ENCODE data around the gene RHOB.
A peak's percentile ranks its signal among the peaks of the same experiment; 100 is the strongest.
"Not testable (repeated sequence)": the region's sequence is repeated elsewhere in the genome, so short reads cannot be mapped to it uniquely, and the experiment has no call there.

RHOB gene

DNA sequence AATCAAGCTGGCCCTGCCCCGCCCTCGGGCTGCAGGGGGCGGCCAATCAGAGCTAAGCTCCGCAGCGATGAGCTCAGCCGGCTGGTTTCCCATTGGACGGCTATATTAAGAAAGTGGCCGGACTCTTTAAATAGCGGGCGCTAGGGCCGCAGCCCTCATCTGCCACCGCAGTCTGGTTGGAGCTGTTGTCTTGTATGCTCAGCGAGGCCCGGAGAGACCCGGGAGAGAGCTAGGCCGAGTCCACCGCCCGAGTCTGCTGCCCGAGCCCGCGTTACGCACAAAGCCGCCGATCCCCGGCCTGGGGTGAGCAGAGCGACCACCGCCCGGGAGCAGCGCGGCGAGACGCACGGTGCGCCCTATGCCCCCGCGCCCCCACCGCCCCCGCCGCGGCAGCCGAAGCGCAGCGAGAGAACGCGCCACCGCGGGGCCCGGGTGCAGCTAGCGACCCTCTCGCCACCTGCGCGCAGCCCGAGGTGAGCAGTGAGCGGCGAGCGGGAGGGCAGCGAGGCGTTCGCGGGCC is at the start of gene RHOB:
RHOB (plus strand) TSS at position 158 of the 520 bp plus-strand sequence. CDS start 392 bp downstream, outside the sequence.
- peak; percentile 78 to 84 (median 79) for DNase-seq (ENCODE audit: low read depth in 3 of 3)

- no peak for DNase-seq (ENCODE audit: low read depth in 3 of 3)
Measured at GRCh38 chr2:20397811-20398447, 48.9 kb upstream of the RHOB start.

- no peak for DNase-seq (ENCODE audit: low read depth in 3 of 3)
Measured at GRCh38 chr2:20398956-20399567, 47.8 kb upstream of the RHOB start.

DNA sequence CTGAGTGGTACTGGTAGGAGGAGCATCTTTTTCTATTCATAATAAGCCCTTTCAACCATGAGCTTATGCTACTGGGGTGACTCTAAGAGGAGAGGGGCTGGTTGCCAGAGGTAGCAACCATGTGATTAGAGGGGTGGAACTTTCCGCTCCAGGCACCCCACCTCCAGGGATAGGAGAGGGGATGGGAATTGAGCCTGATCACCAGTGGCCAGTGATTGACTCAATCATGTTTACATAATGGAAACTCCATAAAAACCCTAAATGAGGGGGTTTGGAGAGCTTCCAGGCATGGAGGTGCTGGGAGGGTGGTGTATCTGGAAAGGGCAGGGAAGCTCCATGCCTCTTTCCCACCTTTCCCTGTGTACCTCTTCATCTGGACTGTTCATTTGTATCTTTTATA is 46.6 kb upstream of the RHOB start:
- DNase-seq (ENCODE audit: low read depth in 3 of 3): no peak

DNA sequence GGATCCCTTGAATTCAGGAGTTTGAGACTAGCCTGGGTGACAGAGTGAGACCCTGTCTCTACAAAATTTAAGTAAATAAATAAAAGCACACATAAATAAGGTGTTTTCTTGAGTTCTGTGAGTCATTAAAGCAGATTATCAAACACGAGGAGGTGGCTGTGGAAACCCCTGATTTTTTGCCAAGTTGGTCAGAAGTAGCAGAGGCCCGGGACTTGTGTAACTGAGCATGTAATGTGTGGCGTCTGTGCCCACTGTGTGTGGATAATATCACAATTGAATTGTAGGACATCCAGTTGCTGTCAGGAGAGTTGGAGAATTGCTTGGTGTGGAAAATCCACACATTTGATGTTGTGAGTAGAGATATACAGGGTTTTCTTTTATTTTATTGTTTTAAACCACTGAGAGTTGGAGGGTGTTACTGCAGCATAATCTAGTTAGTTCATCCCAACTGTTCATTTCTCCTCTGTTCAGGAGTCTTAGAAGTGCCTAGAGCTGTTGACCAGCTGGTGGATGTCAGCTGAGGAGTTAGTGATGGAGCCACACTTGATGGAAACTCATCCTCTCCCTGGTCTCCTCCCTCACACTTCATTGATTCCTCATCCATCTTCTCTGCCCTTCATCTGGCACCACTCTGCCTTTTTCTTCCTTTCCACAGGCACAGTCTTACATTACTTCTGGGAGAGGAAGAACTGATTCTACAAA is 45.9 kb upstream of the RHOB start:
- no peak for DNase-seq (ENCODE audit: low read depth in 3 of 3)

GRCh38 chr2:20401489-20401835 is 45.4 kb upstream of the RHOB start:
- no peak for DNase-seq (ENCODE audit: low read depth in 3 of 3)

- no peak for DNase-seq (ENCODE audit: low read depth in 3 of 3)
Measured at GRCh38 chr2:20403774-20404312, 43.0 kb upstream of the RHOB start.

GRCh38 chr2:20404950-20405349 is 41.9 kb upstream of the RHOB start:
- no peak for DNase-seq (ENCODE audit: low read depth in 3 of 3)

GRCh38 chr2:20409039-20409438 is 37.8 kb upstream of the RHOB start:
- no peak for DNase-seq (ENCODE audit: low read depth in 3 of 3)

- DNase-seq (ENCODE audit: low read depth in 3 of 3): no peak
Measured at GRCh38 chr2:20410556-20411277, 36.2 kb upstream of the RHOB start.

- DNase-seq (ENCODE audit: low read depth in 3 of 3): peak; percentile 52 to 66 (median 53)
Measured at GRCh38 chr2:20411361-20411894, 35.4 kb upstream of the RHOB start.

DNA sequence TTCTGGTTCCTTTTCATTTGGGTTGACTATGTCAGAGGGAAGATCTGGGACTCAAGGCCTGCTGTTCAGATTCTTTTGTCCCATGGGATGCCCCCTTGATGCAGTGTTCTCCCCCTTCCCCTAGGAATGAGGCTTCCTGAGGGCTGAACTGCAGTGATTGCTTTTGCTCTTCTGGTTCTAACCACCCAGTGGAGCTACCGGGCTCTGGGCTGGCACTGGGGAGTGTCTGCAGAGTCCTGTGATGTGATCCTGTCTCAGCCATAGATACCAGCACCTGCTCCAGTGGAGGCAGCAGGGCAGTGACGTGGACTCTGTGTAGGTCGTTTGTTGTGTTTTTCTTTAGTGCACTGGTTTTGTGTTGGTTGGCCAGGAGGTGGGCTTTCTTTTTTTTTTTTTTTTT is 32.1 kb upstream of the RHOB start:
- no peak for DNase-seq (ENCODE audit: low read depth in 3 of 3)

DNA sequence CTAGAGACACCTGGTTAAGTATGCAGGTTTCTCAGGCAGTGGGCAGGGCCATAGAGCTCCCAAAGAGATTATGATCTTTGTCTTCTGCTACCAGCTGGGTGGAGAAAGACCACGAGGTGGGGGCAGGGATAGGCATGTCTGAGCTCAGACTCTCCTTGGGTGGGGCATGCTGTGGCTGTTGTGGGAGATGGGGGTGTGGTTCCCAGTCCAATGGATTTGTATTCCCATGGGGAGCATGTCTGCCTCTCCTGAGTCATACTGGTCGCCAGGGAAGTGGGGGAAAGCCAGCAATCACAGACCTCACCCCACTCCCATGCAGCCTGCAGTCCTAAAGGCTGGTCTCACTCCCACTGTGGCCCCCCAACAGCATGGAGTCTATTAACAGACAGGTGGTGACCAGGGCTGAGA is 31.4 kb upstream of the RHOB start:
- no peak for DNase-seq (ENCODE audit: low read depth in 3 of 3)

DNA sequence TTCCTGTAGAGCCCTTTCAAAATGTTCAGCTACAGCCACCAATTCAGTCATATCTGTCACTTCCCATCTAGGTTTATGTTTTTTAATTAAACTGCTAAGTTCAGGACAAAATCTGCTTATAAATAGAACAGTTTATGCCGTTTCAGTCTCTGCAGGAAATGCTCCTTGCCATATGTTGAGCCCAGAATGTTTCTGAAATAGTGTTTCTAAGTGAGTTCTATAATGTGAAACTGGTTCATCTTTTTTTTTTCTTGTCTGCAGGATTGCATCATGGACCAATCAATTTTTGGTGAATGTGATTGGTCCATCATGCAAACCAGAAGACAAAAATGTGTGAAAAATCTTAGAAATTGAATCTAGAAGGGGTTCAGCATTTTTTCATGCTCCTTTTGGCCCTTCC is 30.2 kb upstream of the RHOB start:
- DNase-seq (ENCODE audit: low read depth in 3 of 3): no peak

DNA sequence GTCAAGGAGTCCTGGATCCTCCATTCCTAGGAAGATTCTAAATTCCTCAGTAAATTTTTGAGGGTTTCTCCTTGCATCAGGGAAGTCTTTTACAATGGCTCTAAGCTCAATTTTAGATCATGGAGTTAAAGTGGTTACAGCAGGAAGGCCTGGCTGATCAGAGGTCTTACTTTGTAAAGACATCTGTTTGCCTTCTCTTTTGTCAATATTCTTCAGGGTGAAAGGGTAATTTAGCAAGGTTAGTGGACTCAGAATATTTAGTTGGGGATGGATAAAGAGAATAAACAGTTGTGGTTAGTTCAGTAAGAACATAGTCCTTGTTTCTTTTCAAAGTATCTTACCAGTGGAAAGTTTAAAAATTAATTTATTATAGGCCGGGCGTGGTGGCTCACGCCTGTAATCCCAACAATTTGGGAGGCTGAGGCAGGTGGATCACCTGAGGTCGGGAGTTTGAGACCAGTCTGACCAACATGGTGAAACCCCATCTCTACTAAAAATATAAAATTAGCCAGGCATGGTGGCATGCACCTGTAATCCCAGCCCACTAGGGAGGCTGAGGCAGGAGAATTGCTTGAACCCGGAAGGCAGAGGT is 29.5 kb upstream of the RHOB start:
- not testable (repeated sequence) for DNase-seq (ENCODE audit: low read depth in 3 of 3)

- no peak for DNase-seq (ENCODE audit: low read depth in 3 of 3)
Measured at GRCh38 chr2:20418519-20418918, 28.4 kb upstream of the RHOB start.

DNA sequence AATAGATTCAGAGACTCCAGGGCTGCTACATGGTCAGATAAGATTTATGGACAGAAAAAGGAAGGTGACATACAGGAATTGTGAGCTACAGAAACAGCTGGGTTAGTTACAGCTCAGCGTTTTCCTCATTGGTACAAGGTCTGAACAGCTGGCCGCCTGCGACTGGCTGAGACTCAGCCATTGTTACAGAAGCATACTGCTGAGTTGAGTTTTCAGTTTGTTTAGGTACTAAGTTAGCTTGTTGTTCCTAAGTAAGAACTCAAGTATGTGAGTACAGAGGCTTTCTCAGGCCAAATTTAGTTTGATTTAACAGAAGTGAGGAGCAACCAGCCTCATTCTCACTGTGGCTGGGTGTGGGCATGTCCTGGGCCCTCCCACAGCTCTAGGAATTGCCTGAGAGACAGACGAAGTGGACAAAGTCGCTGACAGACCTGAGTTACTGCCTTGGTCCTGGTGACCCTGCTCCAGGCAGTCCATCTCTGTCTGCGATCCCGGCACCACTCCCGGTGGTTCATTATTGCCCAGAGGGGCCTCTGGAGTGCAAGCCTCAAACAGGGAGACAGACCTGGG is 27.8 kb upstream of the RHOB start:
- no peak for DNase-seq (ENCODE audit: low read depth in 3 of 3)

DNA sequence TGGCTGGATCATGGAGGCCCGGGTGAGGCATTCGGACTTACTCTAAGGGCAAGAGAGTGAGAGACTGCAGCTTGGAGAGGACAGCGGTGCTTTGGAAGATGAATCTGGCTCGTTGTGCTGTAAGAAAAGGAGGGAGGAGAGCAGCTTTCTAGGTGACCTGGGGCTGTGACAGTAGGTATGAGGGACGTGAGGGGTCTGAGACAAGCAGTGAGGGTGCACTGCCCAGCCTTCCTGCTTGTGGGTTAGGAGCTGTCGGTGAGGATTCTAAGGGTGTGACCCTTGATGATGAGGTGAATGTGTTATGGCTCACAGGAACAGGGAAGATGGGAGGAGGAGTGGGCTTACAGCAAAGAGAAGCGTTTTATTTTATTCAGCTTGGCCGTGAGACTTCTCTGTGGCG is 27.1 kb upstream of the RHOB start:
- DNase-seq (ENCODE audit: low read depth in 3 of 3): no peak

DNA sequence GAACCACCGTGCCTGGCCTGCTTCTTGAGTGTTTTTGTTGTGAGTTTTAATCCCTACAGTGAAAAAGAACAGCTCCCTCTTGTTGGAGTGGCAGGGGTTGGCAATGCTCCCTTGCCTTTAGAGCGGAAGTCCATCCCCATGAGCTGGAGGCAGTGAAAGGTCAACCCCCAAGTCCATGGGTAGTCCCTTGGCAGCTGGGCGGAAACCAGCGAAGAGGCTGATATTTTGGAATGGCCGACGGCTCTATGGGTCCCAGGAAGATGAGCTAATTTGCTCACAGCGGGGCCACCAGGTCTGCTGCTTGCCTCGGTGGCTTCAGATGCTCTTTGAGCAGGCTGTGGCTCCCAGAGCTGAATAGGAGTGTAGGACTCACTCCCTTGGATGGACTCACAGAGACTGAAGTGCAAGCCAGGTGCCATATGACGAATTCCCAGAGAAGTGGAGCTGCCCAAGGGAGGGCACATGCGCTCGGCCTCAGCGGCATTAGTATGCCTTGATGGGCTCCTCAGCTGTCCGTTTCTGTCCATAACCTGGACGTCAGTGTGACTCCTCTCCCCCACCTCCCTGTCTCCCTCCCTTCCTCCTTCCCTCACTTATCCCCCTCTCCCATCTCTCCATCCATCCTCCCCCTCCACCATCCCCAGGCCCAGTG is 25.4 kb upstream of the RHOB start:
- DNase-seq (ENCODE audit: low read depth in 3 of 3): no peak

GRCh38 chr2:20421988-20422370 is 24.9 kb upstream of the RHOB start:
- no peak for DNase-seq (ENCODE audit: low read depth in 3 of 3)
